ENCODE results near the gene RNU6-8. TPM values are rescaled to one million over a fixed set of nuclear protein-coding genes. Genes with fewer than 3 reads are reported as not detected.

Gene RNU6-8
- total and polyA plus RNA-seq, 2 donors (not counting 1 experiment from before 2014, with no cell fraction given): not detected

DNA sequence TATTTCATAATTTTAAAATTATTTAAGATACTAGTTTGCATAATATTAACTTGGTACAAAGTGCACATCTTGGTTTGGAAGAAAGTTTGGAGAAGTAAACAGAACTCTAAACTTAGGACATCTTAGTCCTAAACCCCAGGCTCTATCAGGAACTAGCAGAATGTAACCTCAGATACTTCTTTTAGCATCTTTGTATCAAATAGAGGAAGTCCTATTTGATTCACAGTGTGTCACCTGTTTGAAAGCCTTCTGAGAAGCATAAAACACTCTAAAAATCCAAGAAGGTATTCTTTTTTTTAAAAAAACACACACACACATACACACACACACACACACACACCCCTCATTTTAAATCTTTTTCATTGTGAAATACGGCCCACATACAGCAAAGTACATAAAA, 13.3 kb downstream of the RNU6-8 start:
- H3K79me2 ChIP-seq (ENCODE audit: control insufficient read depth, insufficient read depth, low read length): no peaks in the 10 kb centered on the region
- no peak overlapping the region for H3K4me3 ChIP-seq (ENCODE audit: control extremely low read depth in 1 of 5, extremely low read depth in 1 of 5, insufficient read depth in 1 of 5, low read depth in 2 of 5, low read length in 4 of 5)
- H3K4me2 ChIP-seq (replicated peaks; ENCODE audit: low read depth, low read length, poor library complexity, severe bottlenecking): peak overlapping the region; percentile 38
- no peaks in the 10 kb centered on the region for H3K36me3 ChIP-seq (replicated peaks in 1 of 2; ENCODE audit: control extremely low read depth in 1 of 2, control insufficient read depth in 1 of 2, extremely low read depth in 1 of 2, insufficient read depth in 2 of 2, low read length in 1 of 2)
- TF ChIP-seq EZH2 (IDR thresholded peaks at IDR 0.05; ENCODE audit: borderline replicate concordance, insufficient read depth, low read depth, low read length, poor library complexity, severe bottlenecking): no peak
- TF ChIP-seq, protein P1, sequence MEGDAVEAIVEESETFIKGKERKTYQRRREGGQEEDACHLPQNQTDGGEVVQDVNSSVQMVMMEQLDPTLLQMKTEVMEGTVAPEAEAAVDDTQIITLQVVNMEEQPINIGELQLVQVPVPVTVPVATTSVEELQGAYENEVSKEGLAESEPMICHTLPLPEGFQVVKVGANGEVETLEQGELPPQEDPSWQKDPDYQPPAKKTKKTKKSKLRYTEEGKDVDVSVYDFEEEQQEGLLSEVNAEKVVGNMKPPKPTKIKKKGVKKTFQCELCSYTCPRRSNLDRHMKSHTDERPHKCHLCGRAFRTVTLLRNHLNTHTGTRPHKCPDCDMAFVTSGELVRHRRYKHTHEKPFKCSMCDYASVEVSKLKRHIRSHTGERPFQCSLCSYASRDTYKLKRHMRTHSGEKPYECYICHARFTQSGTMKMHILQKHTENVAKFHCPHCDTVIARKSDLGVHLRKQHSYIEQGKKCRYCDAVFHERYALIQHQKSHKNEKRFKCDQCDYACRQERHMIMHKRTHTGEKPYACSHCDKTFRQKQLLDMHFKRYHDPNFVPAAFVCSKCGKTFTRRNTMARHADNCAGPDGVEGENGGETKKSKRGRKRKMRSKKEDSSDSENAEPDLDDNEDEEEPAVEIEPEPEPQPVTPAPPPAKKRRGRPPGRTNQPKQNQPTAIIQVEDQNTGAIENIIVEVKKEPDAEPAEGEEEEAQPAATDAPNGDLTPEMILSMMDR (IDR thresholded peaks at IDR 0.05): no peak
- DNase-seq (peak; percentile 24), ATAC-seq (ENCODE audit: low read depth) (no peak)
- H3K9me3 ChIP-seq (ENCODE audit: control extremely low read depth in 1 of 3, control insufficient read depth in 2 of 3, insufficient read depth in 1 of 3, low read length in 2 of 3): peaks cover 0 to 3% (median 0%) of the 10 kb centered on the region in 3 donors
- no peaks in the 10 kb centered on the region for H3K27me3 ChIP-seq (replicated peaks in 1 of 4; ENCODE audit: control extremely low read depth in 1 of 4, control insufficient read depth in 3 of 4, insufficient read depth in 4 of 4, low read length in 3 of 4)
- intact Hi-C loops (cut with micrococcal nuclease): no loop called here
- H3K4me1 ChIP-seq (ENCODE audit: control insufficient read depth in 2 of 2, insufficient read depth in 2 of 2, low read length in 2 of 2): peaks cover 18 to 20% of the 10 kb centered on the region in 2 donors
- H3K9ac ChIP-seq (ENCODE audit: low read length): no peak overlapping the region
- H4K20me1 ChIP-seq (ENCODE audit: control insufficient read depth, insufficient read depth, low read length, poor library complexity, severe bottlenecking): no peaks in the 10 kb centered on the region
- Mint-ChIP-seq H3K4me3 (no peak overlapping the region), H3K27me3 (peaks cover 10% of the 10 kb centered on the region), H3K27ac (no peak overlapping the region), H3K9me3 (ENCODE audit: insufficient read depth) (no peaks in the 10 kb centered on the region), H3K4me1 (peaks cover 19% of the 10 kb centered on the region)
- POLR2A ChIA-PET: no interaction called here
- peak overlapping the region; percentile 23 for H2AFZ ChIP-seq (ENCODE audit: insufficient read depth, low read depth, low read length, poor library complexity, severe bottlenecking)
- no peak overlapping the region for H3K27ac ChIP-seq (ENCODE audit: low read length in 2 of 2)
- WGBS (ENCODE audit: insufficient coverage): 100% methylated on average over 1 of the region's 1 CpG
- CTCF ChIA-PET: no interaction called here

DNA sequence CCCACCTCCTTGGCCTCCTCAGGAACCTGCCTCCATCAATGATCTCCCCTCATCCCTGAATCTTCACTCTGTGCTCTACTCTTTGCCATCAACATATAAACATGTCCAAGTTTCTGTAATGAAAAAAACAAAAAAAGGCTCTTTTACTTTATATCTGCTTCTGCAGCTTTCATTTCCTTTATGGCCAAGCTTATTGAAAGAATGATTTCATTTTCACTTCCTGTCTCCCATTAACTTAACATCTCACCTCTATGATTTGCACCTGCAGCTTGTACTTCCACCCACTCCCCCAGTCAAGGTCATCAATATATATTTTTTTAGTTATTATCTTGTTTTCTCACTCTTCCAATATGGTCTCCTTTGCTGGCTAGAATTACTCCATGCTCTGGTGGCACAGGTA, 16.8 kb downstream of the RNU6-8 start:
- H3K9me3 ChIP-seq (ENCODE audit: control extremely low read depth in 1 of 3, control insufficient read depth in 2 of 3, insufficient read depth in 1 of 3, low read length in 2 of 3): peaks cover 0 to 3% (median 1%) of the 10 kb centered on the region in 3 donors
- peak overlapping the region; percentile 12 for H3K4me3 Mint-ChIP-seq
- TF ChIP-seq EZH2 (IDR thresholded peaks at IDR 0.05; ENCODE audit: borderline replicate concordance, insufficient read depth, low read depth, low read length, poor library complexity, severe bottlenecking): no peak
- TF ChIP-seq, protein P1 (IDR thresholded peaks at IDR 0.05): no peak
- no peaks in the 10 kb centered on the region for H3K36me3 ChIP-seq (replicated peaks in 1 of 2; ENCODE audit: control extremely low read depth in 1 of 2, control insufficient read depth in 1 of 2, extremely low read depth in 1 of 2, insufficient read depth in 2 of 2, low read length in 1 of 2)
- H3K27me3 Mint-ChIP-seq: peaks cover 10% of the 10 kb centered on the region
- H3K4me2 ChIP-seq (replicated peaks; ENCODE audit: low read depth, low read length, poor library complexity, severe bottlenecking): peak overlapping the region; percentile 31
- ChIA-PET POLR2A (no interaction called here), CTCF (interaction anchor here (0.8 kb wide), 1 partner anchor 110 kb away, joined by 4 read pairs; no protein-coding TSS in a partner anchor)
- intact Hi-C loops (cut with micrococcal nuclease): no loop called here
- H3K4me1 ChIP-seq (ENCODE audit: control insufficient read depth in 2 of 2, insufficient read depth in 2 of 2, low read length in 2 of 2): peaks cover 18 to 20% of the 10 kb centered on the region in 2 donors
- peak overlapping the region; percentile 11 for H2AFZ ChIP-seq (ENCODE audit: insufficient read depth, low read depth, low read length, poor library complexity, severe bottlenecking)
- no peaks in the 10 kb centered on the region for H3K79me2 ChIP-seq (ENCODE audit: control insufficient read depth, insufficient read depth, low read length)
- H3K4me3 ChIP-seq (ENCODE audit: control extremely low read depth in 1 of 5, extremely low read depth in 1 of 5, insufficient read depth in 1 of 5, low read depth in 2 of 5, low read length in 4 of 5): no peak overlapping the region
- peaks cover 3% of the 10 kb centered on the region for H3K9me3 Mint-ChIP-seq (ENCODE audit: insufficient read depth)
- H3K4me1 Mint-ChIP-seq: peaks cover 19% of the 10 kb centered on the region
- no peak overlapping the region for H3K9ac ChIP-seq (ENCODE audit: low read length)
- H4K20me1 ChIP-seq (ENCODE audit: control insufficient read depth, insufficient read depth, low read length, poor library complexity, severe bottlenecking): no peaks in the 10 kb centered on the region
- H3K27ac ChIP-seq (ENCODE audit: low read length in 2 of 2): peak overlapping the region in 1 of 2 donors; percentile 30
- H3K27me3 ChIP-seq (replicated peaks in 1 of 4; ENCODE audit: control extremely low read depth in 1 of 4, control insufficient read depth in 3 of 4, insufficient read depth in 4 of 4, low read length in 3 of 4): no peaks in the 10 kb centered on the region
- DNase-seq: peak; percentile 49
- peak overlapping the region; percentile 59 for H3K27ac Mint-ChIP-seq
- ATAC-seq (ENCODE audit: low read depth): peak; percentile 36
